SK-N-MC (cell line): ENCODE results near the gene CACNA2D4.

ENCODE experiments used
- EZH2 ChIP-seq: fragments of 200-600 bp; sonication (generic); IDR thresholded peaks from one replicate; pipeline ENCODE4 v1.6.1; 2017; ENCODE audit warnings: antibody characterized with exemption
- POLR2AphosphoS5 ChIP-seq: IDR thresholded peaks from 2 replicates; pipeline ENCODE4 v1.6.1; 2012; ENCODE audit warnings: mild to moderate bottlenecking, low read depth, low read length, borderline replicate concordance

DNA sequence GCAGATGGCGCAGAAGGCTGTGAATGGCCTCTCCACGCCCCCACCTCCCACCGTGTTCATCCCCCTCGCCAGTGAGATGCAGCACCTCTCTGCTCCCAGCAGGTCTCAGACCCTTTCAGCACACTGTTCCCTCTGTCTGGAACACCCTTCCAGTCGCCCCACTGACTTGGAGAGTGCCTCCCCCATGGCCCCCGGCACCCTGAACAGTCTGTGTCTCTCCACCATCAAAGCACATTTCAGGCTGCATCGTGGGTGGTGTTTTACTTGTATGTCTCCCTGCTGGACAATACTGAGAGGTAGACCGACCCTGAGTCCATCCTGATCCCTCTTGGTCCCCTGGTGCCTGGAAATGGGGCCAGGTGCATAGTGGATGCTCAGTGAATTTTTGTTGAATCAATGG, 34.9 kb downstream of the CACNA2D4 start:
- TF ChIP-seq EZH2 (no peak), POLR2AphosphoS5 (no peak)
